HL-60/S4 treated with retinoic acid at 250 ng/mL for 4 days and 3 days (cell line): Measurements from ENCODE around the gene CHAC1.
"Not testable (repeated sequence)": the region's sequence is repeated elsewhere in the genome, so short reads cannot be mapped to it uniquely, and the experiment has no call there.

ENCODE experiments used
- in situ Hi-C: fragments of 300-500 bp; cut with MboI; formaldehyde crosslinking; loops from 2 replicates; pipeline ENCODE4 v1.7.0; 2022; ENCODE audit warnings: low sequenced_read_pairs

Gene CHAC1

DNA sequence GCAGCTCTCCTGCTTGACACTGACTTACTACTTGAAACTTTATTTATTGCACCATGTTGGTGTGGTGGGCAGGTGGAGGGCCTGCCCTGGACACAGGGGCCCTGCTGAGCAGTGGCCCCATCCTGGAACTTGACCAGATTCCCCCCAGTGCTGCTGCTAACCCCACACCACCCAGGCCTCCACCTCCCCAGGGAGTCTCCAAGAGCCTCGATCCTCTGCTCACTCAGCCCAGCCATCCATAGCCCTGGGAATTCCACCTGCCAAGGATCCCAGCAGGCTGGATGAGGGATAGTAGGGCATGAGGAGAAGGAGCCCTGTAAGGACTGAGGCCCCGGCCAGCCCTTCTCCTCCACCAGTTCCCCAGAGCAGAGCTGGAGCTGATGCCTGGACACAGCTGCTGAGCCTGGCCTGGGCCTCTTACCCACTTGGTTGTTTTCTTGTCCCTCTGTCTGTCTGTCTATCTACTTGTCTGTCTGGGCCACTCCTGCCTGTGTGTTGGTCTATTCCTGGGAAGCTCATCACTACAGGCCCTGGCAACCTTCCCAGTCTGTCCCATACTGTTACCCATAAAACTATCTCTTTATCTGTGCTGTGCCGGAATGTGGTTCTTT is 2.8 kb downstream of the CHAC1 start:
- in situ Hi-C loops = no loop called here

DNA sequence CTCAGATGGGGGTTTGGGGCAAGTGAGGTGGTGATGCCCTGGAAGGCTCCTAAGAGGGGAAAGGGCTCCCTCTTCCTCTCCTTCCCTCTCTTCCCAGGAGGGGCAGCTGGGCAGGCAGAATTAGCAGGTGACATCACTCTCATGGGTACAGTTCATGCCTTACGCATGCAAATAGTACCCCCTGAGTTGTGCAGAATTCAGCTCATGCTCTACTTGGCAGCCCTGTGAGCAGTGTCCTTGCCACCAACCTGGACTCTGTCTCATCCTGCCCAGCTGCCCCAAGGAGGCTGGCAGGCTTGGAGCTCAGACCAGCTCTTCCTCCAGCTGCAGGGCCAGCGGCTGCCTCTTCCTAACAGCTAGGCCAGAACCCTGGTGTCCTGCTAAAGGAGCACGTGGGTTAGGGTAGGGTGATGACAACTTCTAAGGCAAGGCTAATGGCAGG is 3.3 kb downstream of the CHAC1 start:
- in situ Hi-C loops = no loop called here

DNA sequence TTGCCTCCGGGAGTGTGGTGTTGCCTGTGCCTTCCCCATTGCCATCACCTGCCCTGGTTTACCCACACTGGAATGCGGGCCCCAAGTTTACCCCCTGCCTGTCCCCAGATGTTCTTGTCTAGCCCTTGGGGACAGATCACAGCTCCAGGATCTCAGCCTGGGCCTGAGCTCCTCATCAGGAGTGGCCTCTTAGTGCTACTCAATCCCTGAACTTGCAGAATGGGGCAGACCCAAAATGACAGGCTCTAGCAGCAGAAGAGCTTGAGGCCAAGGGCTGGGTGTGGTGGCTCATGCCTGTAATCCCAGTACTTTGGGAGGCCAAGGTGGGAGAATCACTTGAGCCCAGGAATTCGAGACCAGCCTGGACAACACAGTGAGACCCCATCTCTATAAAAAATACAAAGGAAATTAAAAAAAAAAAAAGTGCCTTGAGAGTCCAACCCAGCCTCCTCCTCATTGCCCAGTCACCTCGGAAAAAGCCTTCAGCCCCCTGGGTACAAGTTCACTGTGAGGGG is 3.8 kb downstream of the CHAC1 start:
- in situ Hi-C loops = no loop called here

DNA sequence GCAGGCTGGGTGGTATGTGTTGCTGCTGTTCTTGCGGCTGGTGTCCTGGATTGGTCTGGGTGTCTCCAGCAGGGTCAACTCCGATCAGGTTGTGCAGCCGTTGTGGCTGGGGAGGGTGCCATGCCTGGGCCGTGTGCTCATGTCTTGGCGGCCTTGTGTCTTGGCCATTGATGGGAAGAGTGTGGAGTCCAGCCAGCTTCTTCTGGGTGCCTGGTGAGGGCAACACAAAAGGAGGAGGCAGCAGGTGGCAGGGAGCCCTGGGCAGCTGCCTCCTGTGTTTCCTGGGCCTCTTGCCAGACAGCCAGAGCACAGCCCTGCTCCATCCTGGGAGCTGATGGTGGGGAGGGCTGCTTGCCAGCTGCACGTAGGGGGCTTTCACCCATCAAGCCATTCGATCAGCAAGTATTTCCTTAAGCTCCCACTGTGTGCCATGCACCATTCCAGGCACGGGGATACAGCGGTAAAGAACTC is 4.3 kb downstream of the CHAC1 start:
- in situ Hi-C loops = no loop called here

DNA sequence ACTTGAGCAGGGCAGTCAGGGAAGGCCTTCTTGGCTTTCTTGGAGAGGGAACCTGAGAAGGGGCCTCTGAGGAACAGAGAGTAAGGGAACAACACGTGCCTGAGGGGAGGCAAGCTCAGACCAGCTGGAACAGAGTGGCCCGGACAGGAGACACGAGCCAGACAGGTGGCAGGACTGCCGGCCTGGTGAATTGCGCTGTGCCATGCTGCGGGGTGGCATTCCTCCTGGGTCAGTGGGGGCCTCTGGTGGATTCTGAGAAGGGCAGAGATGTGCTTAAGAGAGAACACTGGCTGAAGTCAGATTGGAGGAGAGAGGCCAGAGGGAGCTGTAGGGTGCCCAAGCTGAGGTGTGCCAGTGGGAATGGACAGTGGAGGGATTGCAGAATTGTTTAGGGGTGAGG is 4.9 kb downstream of the CHAC1 start:
- in situ Hi-C loops = no loop called here

DNA sequence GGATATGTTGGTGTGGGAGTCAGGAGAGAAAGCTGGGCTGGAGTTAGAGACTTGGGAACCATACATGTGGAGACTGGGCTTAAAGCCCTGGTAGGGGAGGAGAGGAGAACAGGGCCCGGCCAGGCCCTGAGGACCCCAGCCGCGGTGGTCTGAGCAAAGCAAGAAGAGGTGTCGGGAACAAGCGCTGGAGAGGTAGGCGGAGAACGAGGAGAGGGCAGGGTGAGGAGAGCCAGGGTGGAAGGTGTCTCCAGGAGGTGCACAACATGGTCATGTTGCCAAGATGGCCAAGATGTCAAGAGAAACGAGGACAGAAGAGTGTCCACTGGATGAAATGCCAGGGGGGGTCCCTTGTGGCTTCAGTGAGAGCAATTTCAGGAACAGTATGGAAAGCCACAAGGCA is 5.5 kb downstream of the CHAC1 start:
- in situ Hi-C loops = no loop called here

DNA sequence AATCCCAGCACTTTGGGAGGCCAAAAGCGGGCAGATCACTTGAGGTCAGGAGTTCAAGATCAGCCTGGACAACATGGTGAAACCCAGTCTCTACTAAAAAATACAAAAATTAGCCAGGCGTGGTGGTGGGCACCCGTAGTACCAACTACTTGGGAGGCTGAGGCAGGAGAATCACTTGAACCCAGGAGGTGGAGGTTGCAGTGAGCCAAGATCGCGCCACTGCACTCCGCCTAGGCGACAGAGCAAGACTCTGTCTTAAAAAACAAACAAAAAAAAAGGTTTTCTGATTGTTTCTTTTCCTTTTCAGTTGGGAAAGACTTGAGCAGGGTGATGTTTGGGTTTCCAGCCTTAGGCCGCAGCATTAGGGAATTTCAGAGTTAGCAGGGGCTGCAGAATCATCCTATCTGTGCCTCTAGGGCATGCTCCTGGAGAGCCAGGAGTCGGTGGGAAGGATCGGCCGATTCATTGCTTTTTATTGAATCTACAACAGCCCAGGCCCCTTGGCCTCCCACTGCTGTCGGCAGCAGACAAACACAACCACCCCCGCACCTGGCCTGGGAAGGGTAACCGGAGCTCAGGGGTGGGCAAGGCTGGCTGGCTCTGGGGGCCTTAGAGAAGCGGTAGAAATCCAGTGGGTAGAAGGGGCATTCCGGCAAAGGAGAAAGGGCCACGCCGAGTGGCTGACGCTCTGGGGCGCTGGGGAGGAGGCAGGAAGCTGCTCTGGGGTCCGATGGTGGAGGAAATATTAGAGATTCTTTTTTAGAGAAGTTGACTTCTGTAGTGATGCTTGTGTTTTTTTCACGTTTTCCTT is 6.3 kb downstream of the CHAC1 start:
- in situ Hi-C loops = no loop called here

DNA sequence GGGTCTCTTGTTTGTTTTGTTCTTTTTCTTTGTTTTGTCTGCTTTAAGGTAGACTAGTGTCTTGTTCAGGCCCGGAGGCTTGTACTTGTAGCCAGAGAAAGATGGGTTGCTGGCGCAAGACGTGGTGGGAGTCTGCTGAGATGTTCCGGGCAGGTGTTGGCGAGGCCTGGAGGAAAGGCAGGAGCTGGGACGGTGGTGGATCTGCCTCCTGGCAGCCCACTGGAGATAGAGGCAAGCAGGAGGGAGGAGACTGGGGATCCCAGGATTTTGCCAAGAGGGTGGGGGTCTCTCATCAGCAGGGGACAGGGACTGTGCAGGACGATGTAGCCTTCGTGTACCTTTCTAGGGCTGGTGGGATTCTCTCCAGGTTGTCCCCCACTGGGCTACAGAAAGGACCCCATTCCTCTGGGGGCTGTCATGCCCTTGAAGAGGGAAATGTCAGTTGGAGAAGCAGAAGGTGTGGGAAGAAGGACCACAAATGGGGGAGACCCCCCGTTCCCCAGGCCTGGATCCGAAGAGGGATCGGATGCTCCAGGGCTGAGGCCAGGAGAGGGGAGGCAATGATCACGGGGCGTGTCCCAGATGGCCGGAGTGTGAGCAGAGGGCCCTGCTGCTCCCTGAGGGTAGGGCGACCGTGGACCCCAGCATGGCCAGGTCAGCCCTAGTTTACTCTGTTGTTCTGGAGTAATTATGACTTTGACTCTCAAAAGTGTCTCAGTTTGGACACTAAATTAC is 7.0 kb downstream of the CHAC1 start:
- in situ Hi-C loops = no loop called here

DNA sequence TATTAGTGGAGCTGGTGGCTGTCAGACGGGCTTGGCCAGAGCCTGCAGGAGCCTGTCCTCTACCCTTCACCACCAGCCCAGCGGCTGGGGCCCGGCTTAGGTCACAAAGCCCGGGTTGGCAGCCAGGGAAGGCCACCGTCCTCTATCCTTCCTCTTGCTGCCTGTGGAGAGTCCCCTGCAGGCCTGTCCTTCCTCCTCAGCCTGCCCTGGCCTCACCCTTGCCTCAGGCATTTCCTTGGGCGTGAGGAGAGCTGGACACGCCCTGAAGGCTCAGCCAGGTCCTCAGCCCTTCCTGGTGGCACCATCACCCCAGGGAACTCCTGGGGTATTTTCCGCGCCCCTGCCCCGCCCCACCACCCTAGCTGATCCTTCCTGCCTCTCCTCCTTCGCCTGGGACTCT is 7.7 kb downstream of the CHAC1 start:
- in situ Hi-C loops = no loop called here

DNA sequence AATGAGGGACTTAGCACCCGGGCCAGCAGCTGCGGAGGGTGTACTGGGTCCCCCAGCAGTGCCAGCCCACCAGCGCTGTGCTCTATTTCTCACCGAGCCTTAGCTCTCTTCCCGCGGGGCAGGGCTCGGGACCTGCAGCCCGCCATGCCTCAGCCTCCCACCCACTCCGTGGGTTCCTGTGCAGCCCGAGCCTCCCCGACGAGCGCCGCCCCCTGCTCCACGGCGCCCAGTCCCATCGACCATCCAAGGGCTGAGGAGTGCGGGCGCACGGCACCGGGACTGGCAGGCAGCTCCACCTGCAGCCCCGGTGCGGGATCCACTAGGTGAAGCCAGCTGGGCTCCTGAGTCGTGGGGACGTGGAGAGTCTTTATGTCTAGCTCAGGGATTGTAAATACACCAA is 8.5 kb downstream of the CHAC1 start:
- in situ Hi-C loops = not testable (repeated sequence)

DNA sequence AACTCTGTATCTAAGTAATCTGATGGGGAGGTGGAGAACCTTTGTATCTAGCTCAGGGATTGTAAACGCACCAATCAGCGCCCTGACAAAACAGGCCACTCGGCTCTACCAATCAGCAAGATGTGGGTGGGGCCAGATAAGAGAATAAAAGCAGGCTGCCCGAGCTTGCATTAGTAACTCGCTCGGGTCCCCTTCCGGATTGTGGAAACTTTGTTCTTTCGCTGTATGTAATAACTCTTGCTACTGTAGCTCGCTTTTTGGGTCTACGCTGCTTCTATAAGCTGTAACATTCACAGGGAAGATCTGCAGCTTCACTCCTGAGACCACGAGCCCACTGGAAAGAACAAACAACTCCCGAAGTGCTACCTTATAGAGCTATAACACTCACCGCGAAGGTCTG is 9.0 kb downstream of the CHAC1 start:
- in situ Hi-C loops = not testable (repeated sequence)

DNA sequence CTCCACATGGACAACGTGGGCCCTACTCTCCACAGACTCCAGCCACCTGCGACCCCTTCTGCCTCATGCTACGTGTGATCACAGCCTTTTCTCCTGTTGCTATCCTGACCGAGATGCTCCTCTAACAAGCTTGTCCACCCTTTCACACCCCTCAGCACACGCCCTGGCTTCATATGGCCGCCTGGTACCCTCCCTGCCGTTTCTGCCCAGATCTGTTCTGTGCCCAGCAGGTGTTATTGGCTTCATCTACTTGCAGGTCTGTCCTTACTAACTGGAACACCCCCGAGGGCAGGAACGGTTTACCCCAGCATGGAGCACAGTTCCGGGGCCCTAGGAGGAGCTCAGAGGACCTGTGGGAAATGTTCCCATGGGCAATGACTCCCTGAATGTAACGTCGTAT is 9.9 kb downstream of the CHAC1 start:
- in situ Hi-C loops = no loop called here

DNA sequence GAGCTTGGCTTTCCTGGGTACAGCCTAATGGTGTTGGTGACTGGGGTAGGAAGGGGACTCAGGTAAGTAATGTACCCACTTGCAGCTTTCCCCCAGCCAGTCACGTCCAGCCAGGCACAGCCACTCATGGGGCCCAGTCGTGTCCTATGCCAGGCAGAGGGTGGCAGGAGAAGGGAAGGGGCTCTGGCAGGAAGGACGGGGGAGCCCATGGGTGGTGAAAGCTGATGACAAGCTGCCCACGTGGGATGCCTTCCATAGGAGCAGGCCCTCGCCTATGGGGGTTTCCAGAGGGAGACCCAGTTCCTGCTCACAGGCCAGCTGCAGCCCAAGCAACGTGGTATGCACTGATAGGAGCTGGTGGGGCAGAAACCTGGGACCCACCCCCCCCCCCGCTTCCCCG is 10.7 kb downstream of the CHAC1 start:
- in situ Hi-C loops = no loop called here

DNA sequence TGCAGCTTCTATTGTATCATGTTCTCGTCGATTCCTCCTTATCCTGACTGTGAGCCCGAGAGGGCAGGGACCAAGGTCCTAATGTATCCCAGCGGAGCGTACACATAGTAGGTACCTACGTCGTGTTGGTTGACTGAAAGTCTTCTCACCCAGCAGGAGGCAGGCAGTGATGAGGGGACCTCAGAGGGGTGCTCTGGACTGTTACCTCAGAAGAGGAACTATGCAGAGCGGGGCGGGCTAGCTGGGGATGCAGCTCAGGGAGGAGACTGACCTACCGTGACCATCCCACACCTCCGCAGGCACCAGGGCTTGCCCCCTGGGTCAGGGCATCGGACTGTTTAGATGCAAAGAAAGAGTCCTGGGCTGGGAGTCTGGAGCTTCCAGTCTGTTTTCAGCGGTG is 11.4 kb downstream of the CHAC1 start:
- in situ Hi-C loops = no loop called here

DNA sequence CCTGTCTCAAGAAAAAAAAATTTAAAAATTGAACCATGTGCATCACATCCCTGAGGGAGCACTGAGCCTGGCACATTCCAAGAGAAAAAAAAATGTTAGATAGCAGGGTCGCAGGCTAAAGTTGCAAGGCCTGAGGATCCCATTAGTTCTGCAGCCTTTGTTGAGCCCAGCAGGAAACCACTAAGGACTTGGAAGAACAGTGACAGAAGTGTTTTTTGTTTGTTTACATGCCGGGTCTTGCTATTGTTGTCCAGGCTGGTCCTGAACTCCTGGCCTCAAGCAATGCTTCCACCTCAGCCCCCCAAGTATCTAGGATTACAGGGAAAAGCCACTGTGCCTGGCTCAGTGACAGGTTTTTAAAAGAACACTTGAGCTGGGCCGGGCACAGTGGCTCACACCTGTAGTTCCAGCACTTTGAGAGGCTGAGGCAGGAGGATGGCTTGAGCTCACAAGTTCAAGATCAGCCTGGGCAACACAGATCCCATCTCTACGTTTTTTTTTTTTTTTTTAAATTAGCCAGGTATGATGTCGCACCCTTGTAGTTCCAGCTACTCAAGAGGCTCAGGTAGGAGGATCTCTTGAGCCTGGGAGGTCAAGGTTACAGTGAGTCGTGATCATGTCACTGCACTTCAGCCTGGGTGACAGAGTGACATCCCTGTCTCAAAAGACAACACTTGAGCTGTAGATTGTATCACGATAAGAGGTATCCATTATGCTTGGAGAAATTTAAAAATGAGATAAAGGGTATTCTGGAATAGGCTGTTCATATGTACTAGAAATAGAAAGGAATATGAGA is 15.2 kb downstream of the CHAC1 start:
- in situ Hi-C loops = no loop called here

DNA sequence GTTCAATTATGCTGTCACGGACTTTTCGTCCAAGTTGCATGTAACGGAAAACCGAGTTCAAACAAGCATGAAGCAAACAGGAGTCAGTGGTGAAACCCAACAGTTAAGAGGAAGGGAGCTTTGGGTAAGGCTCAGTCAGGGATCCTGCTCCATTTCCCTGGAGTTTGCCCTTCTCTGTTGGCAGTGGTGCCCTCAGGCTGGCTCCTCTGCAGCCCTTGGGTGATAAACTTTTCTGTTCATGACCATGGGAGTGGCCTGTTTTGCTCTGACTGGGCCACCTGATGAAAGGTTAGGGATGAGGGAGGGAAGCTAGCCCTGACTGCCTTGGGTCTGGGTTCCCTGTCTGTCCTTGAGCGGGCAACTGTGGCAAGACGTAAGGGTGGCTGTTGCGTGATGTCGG is 16.1 kb downstream of the CHAC1 start:
- in situ Hi-C loops = no loop called here

DNA sequence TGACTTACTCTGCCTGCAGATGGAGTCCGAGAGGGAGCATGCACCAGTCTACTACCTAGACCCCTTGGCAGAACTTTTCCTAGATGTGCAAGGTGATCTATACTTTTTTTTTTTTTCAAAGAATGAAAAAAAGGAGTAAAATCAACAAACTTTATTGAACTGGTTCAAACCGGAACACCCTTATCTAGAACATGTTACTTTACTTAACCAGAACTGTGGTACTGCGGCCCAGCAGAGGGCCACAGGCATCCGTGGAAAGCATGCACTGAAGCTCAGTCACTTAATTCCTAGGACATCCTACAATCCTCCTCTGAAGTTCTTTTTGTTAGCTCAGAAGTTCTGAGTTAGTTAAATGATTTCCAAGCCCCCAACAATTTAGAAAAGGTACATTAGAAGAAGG is 21.6 kb downstream of the CHAC1 start:
- in situ Hi-C loops = no loop called here

DNA sequence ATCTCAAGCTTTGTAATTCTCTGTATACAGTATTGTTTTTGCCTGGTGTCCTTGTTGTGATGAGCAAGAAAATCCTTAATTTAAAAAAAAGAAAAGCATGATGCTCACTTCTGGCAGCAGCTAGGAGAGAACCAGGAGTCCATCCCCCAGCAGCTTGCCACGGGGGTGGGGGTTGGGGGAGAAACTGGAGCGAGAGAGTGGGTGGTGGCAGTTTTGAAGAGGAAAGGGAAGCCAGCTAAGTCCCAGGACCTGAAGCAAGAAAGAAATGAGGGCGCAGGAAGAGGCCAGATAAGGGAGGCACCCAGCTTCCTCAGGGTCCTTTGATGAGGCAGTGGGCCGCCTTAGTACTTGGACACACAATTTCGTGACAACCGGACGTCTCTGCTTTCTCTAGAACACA is 23.5 kb downstream of the CHAC1 start:
- in situ Hi-C loops = no loop called here

DNA sequence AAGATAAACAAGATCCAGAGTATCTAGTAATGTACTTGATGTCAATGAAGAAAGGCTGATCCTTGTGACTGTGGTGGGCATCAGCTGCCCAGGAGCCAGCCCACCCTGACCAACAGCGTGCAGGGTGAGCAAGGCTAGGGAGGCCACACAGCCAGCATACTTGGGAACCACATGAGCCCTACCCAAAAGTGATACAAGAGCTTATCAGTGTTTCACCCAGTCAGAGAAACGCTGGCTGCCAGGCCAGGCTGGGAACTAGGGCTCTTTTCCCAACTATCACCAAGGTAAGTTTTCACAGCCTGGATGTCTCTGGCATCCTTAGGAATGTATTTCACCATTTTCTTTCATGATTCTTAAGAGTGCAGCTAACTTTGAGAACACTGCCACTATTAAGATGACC is 24.9 kb downstream of the CHAC1 start:
- in situ Hi-C loops = no loop called here

DNA sequence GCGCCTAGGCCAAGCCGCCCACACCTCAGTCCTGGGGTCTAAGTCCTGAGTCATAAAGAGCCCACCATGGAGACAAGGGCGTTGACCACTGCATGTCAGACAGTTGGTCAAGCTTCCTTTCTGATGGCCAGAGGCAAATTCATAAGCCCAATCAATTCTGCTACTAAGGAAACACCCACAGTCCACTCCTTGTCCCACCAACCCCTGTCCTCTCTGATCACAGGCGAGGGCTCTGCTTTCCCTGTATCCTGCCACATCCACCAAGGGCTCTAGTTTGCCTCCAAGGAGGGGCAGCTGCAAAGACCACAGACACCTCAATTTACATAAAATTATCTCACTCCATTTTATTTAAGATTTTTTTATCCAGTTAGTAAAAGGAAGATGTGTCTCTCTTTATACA is 25.3 kb downstream of the CHAC1 start:
- in situ Hi-C loops = no loop called here

DNA sequence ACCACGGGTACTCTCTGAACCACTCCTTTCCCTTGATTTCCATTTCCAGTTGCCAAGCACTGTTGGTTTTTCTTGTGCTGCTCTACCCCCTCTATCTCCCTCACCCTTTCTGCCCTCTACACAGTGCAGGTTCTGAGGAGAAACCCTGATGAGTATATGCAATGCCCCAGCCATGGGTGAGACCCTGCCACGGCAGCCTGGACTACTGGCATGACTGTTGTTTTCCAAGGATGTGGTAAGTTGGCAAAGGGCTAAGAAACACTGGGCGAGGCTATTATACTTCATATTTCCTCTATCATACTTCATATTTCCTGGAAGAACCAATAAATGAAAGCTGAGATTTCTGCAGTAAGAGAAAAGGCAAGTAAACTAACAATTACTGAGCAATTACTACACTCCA is 27.9 kb downstream of the CHAC1 start:
- in situ Hi-C loops = no loop called here
